GM23248 (cell line): Measurements from ENCODE around the gene GOLGA2. TPM values are rescaled to one million over a fixed set of nuclear protein-coding genes. Genes with fewer than 3 reads are reported as not detected.

Experiments used
- DNase-seq: peaks from one replicate; pipeline ENCODE4 v3.0.0-alpha.2; 2015
- H2AFZ ChIP-seq: fragments of 200-600 bp; sonication (generic); 2 replicates; pipeline ENCODE4 v1.6.1; 2016; ENCODE audit warnings: antibody characterized with exemption
- H3F3A ChIP-seq: fragments of 200-600 bp; sonication (generic); 2 replicates; pipeline ENCODE4 v1.6.1; 2016; ENCODE audit warnings: mild to moderate bottlenecking, antibody characterized with exemption, mixed run types; ENCODE audit not compliant: insufficient read depth
- H3K27ac ChIP-seq: fragments of 200-600 bp; sonication (generic); 2 replicates; pipeline ENCODE4 v1.5.1; 2016; ENCODE audit warnings: mild to moderate bottlenecking
- H3K27me3 ChIP-seq: fragments of 200-600 bp; sonication (generic); replicated peaks from 2 replicates; pipeline ENCODE4 v1.6.1; 2016; ENCODE audit warnings: mild to moderate bottlenecking; ENCODE audit not compliant: insufficient read depth
- H3K36me3 ChIP-seq: fragments of 200-600 bp; sonication (generic); 2 replicates; pipeline ENCODE4 v1.6.1; 2016; ENCODE audit warnings: low read depth, mild to moderate bottlenecking
- H3K4me1 ChIP-seq: fragments of 200-600 bp; sonication (generic); 2 replicates; pipeline ENCODE4 v1.6.1; 2016; ENCODE audit warnings: mild to moderate bottlenecking; ENCODE audit not compliant: insufficient read depth
- H3K4me2 ChIP-seq: fragments of 200-600 bp; sonication (generic); one replicate; pipeline ENCODE4 v1.6.1; 2016; ENCODE audit warnings: mild to moderate bottlenecking; ENCODE audit not compliant: unreplicated experiment
- H3K4me3 ChIP-seq: fragments of 200-600 bp; sonication (generic); 2 replicates; pipeline ENCODE4 v1.5.1; 2016; ENCODE audit warnings: mild to moderate bottlenecking
- H3K79me2 ChIP-seq: fragments of 200-600 bp; sonication (generic); 2 replicates; pipeline ENCODE4 v1.6.1; 2016; ENCODE audit warnings: mild to moderate bottlenecking; ENCODE audit not compliant: insufficient read depth
- H3K9ac ChIP-seq: fragments of 200-600 bp; sonication (generic); 2 replicates; pipeline ENCODE4 v1.6.1; 2016; ENCODE audit warnings: mild to moderate bottlenecking
- H3K9me2 ChIP-seq: fragments of 200-600 bp; sonication (generic); 2 replicates; pipeline ENCODE4 v1.6.1; 2016; ENCODE audit warnings: mixed run types, mild to moderate bottlenecking, moderate library complexity; ENCODE audit not compliant: insufficient read depth
- H3K9me3 ChIP-seq: fragments of 200-600 bp; sonication (generic); one replicate; pipeline ENCODE4 v1.6.1; 2017; ENCODE audit warnings: low read depth
- H4K20me1 ChIP-seq: fragments of 200-600 bp; sonication (generic); 2 replicates; pipeline ENCODE4 v1.6.0; 2016; ENCODE audit not compliant: insufficient read depth
- EZH2 ChIP-seq: fragments of 200-600 bp; sonication (generic); IDR thresholded peaks from 2 replicates; pipeline ENCODE4 v1.6.1; 2018; ENCODE audit warnings: antibody characterized with exemption, mild to moderate bottlenecking; ENCODE audit not compliant: insufficient read depth, poor library complexity, severe bottlenecking
- EZH2phosphoT487 ChIP-seq: fragments of 200-600 bp; sonication (generic); IDR thresholded peaks from 2 replicates; pipeline ENCODE4 v1.6.1; 2018; ENCODE audit warnings: antibody characterized with exemption, moderate library complexity, mild to moderate bottlenecking, low read depth; ENCODE audit not compliant: insufficient read depth
- WGBS, 2 experiments: methylation state at CpG; one replicate each; pipeline ENCODE4 v1.1.6; 2015 to 2017; ENCODE audit warnings: low lambda C conversion rate in 2 of 2, low coverage in 1 of 2; ENCODE audit errors: missing lambda C conversion rate in 2 of 2; 5-methylcytosine and 5-hydroxymethylcytosine counted together
- in situ Hi-C: fragments of 300-500 bp; cut with MboI; formaldehyde crosslinking; loops from 2 replicates; pipeline ENCODE4 v1.15.0; 2020
- microRNA counts: library from miRNA; unstranded; fragments of <30 nt; microRNA quantifications from one replicate; lab custom pipeline; 2016
- microRNA-seq: library from miRNA; unstranded; fragments of <30 nt; microRNA quantifications from one replicate; pipeline ENCODE4, GENCODE V29; 2016; ENCODE audit warnings: borderline number of aligned reads
- polyA plus RNA-seq: library from polyadenylated mRNA; unstranded; fragments of >200 nt; fragmentation: Nextera tagmentation; extraction: Ambion mirVana; gene quantifications from 2 replicates; pipeline ENCODE4 v1.2.1, GENCODE V29; 2016
- small RNA-seq: library from RNA; depleted of rRNA; stranded (forward); fragments of <200 nt; gene quantifications from one replicate; pipeline ENCODE3, GENCODE V24; 2014; ENCODE audit warnings: low read depth, low replicate concordance
- total RNA-seq: library from RNA; depleted of rRNA; stranded (reverse); fragments of >200 nt; shearing (Covaris generic); gene quantifications from 2 replicates; pipeline ENCODE4 v1.2.3, GENCODE V29; 2014; rRNA removed

GOLGA2 gene
- total and polyA plus RNA-seq, 2 experiments from 2014 or later, result 35.1 to 116 TPM

DNA sequence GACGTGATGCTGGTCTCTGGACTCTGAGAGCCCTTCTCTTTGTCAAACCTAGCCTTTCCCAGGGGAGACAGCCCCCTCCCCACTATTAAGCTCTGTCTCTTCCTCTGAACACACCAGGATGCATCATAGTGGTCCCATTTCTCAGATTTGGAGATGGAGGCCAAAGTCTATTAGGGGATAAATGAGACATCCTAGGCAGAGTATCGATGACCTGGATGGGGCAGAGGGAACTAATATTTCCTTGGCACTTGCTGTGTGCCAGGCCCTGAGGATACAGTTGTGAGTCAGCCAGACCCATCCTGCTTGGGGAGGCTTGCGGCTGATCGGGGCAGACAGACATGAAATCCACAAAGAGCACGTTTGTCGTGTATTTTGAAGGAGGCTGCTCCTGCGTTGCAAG lies 67.4 kb downstream of the GOLGA2 start:
- H3K9me3 ChIP-seq, result no peaks in the 10 kb centered on the region
- no peak overlapping the region for H3K27ac ChIP-seq
- in situ Hi-C loops, result no loop called here
- no peaks in the 10 kb centered on the region for H3K4me1 ChIP-seq
- H3K4me3 ChIP-seq, result no peak overlapping the region
- H3K27me3 ChIP-seq, result no peaks in the 10 kb centered on the region
- no peaks in the 10 kb centered on the region for H3K9me2 ChIP-seq
- no peak overlapping the region for H3K9ac ChIP-seq
- TF ChIP-seq EZH2 (no peak), EZH2phosphoT487 (no peak)
- 56 to 58% methylated on average over 7 of the region's 7 CpGs for WGBS, 2 experiments
- DNase-seq, result no peak
- no peaks in the 10 kb centered on the region for H3K36me3 ChIP-seq
- H2AFZ ChIP-seq, result no peak overlapping the region
- peaks cover 15% of the 10 kb centered on the region; the same call in 1 of the 2 replicates for H3K79me2 ChIP-seq
- H3K4me2 ChIP-seq, result no peak overlapping the region
- no peaks in the 10 kb centered on the region; the same call in 1 of the 2 replicates for H3F3A ChIP-seq
- H4K20me1 ChIP-seq, result no peaks in the 10 kb centered on the region

DNA sequence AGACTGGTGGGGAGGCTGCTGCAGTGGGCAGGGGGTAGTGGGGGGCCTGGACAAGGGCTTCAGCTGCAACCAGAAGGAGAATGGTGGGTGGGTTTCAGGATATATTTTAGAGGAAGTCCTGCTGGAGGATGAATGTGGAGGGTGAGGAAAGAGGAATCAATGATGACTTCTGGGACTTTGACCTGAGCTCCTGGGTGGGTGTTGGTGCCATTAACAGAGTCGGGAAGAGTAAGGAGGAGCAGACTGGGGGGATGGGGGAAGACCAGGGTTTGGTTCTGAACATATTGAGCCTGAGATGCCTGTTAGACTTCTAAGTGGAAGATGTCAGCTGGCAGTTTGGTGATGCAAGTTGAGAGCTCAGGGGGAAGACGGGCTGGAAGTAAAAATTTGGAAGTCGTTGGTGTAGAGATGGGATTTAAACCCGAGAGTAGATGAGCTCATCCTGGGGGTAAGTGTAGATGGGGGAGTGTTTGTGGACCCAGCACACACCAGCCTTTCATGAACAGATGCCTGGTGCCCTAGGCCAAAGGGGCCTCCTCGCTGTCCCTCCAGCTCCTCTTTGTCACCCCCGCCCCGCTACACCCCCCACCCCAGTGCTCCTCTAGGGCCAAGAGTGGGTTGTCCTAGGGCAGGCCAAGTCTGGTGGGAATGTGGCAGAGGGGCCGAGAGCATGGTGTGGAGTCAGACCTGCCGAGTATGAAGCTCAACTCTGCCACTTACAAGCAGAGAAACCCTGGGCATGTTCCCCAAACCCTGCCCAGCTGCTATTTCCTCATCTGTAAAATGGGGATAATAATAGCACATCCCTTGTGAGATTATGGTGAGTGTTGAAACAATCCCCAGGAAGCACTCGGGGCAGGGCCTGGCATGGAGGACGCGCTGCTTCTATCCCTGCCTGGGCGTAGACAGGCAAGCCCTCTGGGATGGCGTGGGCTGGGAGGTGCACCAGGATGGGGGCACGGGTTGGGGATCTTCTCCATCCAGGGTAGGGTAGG lies 68.6 kb downstream of the GOLGA2 start:
- 48 to 53% methylated on average over 12 of the region's 15 CpGs for WGBS, 2 experiments
- in situ Hi-C loops, result no loop called here

DNA sequence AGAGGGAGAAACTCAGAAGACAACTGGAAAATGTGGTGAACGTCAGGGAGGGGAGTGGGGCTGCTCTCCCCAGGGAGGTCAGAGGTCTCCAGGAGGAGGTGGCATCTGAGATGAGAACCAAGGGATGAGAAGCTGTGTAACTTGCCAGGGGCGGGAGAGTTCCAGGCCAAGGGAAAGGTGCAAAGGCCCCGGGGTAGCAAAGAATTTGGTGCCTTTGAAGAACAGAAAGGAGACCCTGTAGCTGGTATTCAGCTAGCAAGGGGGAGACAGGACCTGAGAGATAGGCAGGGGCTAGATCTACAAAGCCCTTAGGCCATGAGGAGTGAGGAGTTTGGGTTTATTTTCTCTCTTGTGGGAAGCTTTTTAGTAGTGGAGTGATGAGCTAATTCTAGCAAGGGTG lies 69.3 kb downstream of the GOLGA2 start:
- Histone ChIP-seq H3F3A (peaks cover 11% of the 10 kb centered on the region; the same call in 1 of the 2 replicates), H3K27ac (no peak overlapping the region), H3K9ac (no peak overlapping the region), H3K4me3 (no peak overlapping the region), H3K27me3 (no peaks in the 10 kb centered on the region), H3K9me3 (no peaks in the 10 kb centered on the region), H2AFZ (no peak overlapping the region), H3K36me3 (no peaks in the 10 kb centered on the region), H3K79me2 (peaks cover 15% of the 10 kb centered on the region; the same call in 1 of the 2 replicates), H4K20me1 (no peaks in the 10 kb centered on the region), H3K4me2 (no peak overlapping the region), H3K9me2 (no peaks in the 10 kb centered on the region), H3K4me1 (peaks cover 9% of the 10 kb centered on the region)
- in situ Hi-C loops, result no loop called here
- DNase-seq, result no peak
- TF ChIP-seq EZH2, result no peak
- no peak for TF ChIP-seq EZH2phosphoT487
- 59% methylated on average over 3 of the region's 3 CpGs for WGBS, 2 experiments

More for the DNA sequence above, 68.6 kb downstream of the GOLGA2 start:
- no peak overlapping the region for H3K9ac ChIP-seq
- TF ChIP-seq EZH2, result no peak
- no peak for TF ChIP-seq EZH2phosphoT487
- H3K4me2 ChIP-seq, result no peak overlapping the region
- no peak for DNase-seq
- no peak overlapping the region for H3K27ac ChIP-seq
- no peaks in the 10 kb centered on the region for H3K9me3 ChIP-seq
- no peak overlapping the region for H3K4me3 ChIP-seq
- no peaks in the 10 kb centered on the region for H3K9me2 ChIP-seq
- no peak overlapping the region for H2AFZ ChIP-seq
- H3F3A ChIP-seq, result peaks cover 3% of the 10 kb centered on the region; the same call in 1 of the 2 replicates
- H3K27me3 ChIP-seq, result no peaks in the 10 kb centered on the region
- H3K79me2 ChIP-seq, result peaks cover 15% of the 10 kb centered on the region; the same call in 1 of the 2 replicates
- no peaks in the 10 kb centered on the region for H4K20me1 ChIP-seq
- peaks cover 7% of the 10 kb centered on the region for H3K4me1 ChIP-seq
- H3K36me3 ChIP-seq, result no peaks in the 10 kb centered on the region

MicroRNA genes within 50 kb of the gene (microRNA counts, 767-probe panel; counts per million panel counts)
- 7,239 counts per million, percentile 95 among the panel's probes with 10 or more counts for microRNA hsa-miR-199b-5p (lab: Ali Mortazavi, UCI)
- microRNA hsa-miR-3154 (lab: Ali Mortazavi, UCI), result 447 counts per million, percentile 86 among the panel's probes with 10 or more counts

Small RNA genes within 50 kb of the gene (microRNA-seq; reads per million reads assigned to microRNA genes)
- gene MIR199B (1,167 reads per million, percentile 78 among the genes with 10 or more reads in this experiment), gene MIR3154 (4.1 reads per million)

Small RNA genes within 50 kb of the gene (small RNA-seq; reads per million reads assigned to genes)
- 37.0 reads per million, percentile 92 among the genes with 10 or more reads in this experiment for gene MIR199B
- not detected for gene MIR3154

Other genes with a start within 250 kb of the GOLGA2 start
- 5.6 and 9.5 TPM in 2 replicates for gene NAIF1, start 208.7 kb downstream of the GOLGA2 start, total RNA-seq
- 4.8 and 8.9 TPM in 2 replicates for gene NAIF1, start 208.7 kb downstream of the GOLGA2 start, polyA plus RNA-seq
- 17.6 and 20.2 TPM in 2 replicates for gene SLC25A25, start 207.8 kb downstream of the GOLGA2 start, total RNA-seq
- 7.5 and 8.2 TPM in 2 replicates for gene SLC25A25, start 207.8 kb downstream of the GOLGA2 start, polyA plus RNA-seq
- gene PTGES2, start 148.3 kb downstream of the GOLGA2 start, total RNA-seq, result 68.6 and 68.9 TPM in 2 replicates
- gene PTGES2, start 148.3 kb downstream of the GOLGA2 start, polyA plus RNA-seq, result 63.3 and 70.3 TPM in 2 replicates
- gene LCN2, start 126.6 kb downstream of the GOLGA2 start, total RNA-seq, result not detected in 2 replicates
- not detected in 2 replicates for gene LCN2, start 126.6 kb downstream of the GOLGA2 start, polyA plus RNA-seq
- gene BBLN, start 115.7 kb downstream of the GOLGA2 start, total RNA-seq, result 229 and 315 TPM in 2 replicates
- gene BBLN, start 115.7 kb downstream of the GOLGA2 start, polyA plus RNA-seq, result 137 and 142 TPM in 2 replicates
- 39.1 and 48.5 TPM in 2 replicates for gene CIZ1, start 84.4 kb downstream of the GOLGA2 start, total RNA-seq
- 73.1 and 74.7 TPM in 2 replicates for gene CIZ1, start 84.4 kb downstream of the GOLGA2 start, polyA plus RNA-seq
- 11.3 and 12.1 TPM in 2 replicates for gene DNM1, start 72.6 kb downstream of the GOLGA2 start, total RNA-seq
- gene DNM1, start 72.6 kb downstream of the GOLGA2 start, polyA plus RNA-seq, result 13.7 and 19.0 TPM in 2 replicates
- gene SWI5, start 269 bp upstream of the GOLGA2 start, total RNA-seq, result 32.8 and 43.3 TPM in 2 replicates
- 60.7 and 64.9 TPM in 2 replicates for gene SWI5, start 269 bp upstream of the GOLGA2 start, polyA plus RNA-seq
- 10.0 and 13.8 TPM in 2 replicates for gene TRUB2, start 46.4 kb upstream of the GOLGA2 start, total RNA-seq
- 30.3 and 33.2 TPM in 2 replicates for gene TRUB2, start 46.4 kb upstream of the GOLGA2 start, polyA plus RNA-seq
- 29.1 and 46.8 TPM in 2 replicates for gene COQ4, start 46.8 kb upstream of the GOLGA2 start, total RNA-seq
- gene COQ4, start 46.8 kb upstream of the GOLGA2 start, polyA plus RNA-seq, result 34.1 and 36.0 TPM in 2 replicates
- gene SLC27A4, start 64.5 kb upstream of the GOLGA2 start, total RNA-seq, result 22.9 and 30.9 TPM in 2 replicates
- 11.8 and 12.3 TPM in 2 replicates for gene SLC27A4, start 64.5 kb upstream of the GOLGA2 start, polyA plus RNA-seq
- gene URM1, start 95.4 kb upstream of the GOLGA2 start, total RNA-seq, result 39.2 and 59.2 TPM in 2 replicates
- gene URM1, start 95.4 kb upstream of the GOLGA2 start, polyA plus RNA-seq, result 60.9 and 64.4 TPM in 2 replicates
- gene CERCAM, start 144.8 kb upstream of the GOLGA2 start, total RNA-seq, result 474 and 525 TPM in 2 replicates
- gene CERCAM, start 144.8 kb upstream of the GOLGA2 start, polyA plus RNA-seq, result 596 and 633 TPM in 2 replicates
- gene ODF2, start 180.0 kb upstream of the GOLGA2 start, total RNA-seq, result 29.5 and 37.9 TPM in 2 replicates
- gene ODF2, start 180.0 kb upstream of the GOLGA2 start, polyA plus RNA-seq, result 32.1 and 34.8 TPM in 2 replicates
- gene GLE1, start 228.7 kb upstream of the GOLGA2 start, total RNA-seq, result 27.1 and 31.5 TPM in 2 replicates
- gene GLE1, start 228.7 kb upstream of the GOLGA2 start, polyA plus RNA-seq, result 18.1 and 18.5 TPM in 2 replicates